NT2/D1 (cell line): ENCODE data around the gene RNF181.

Experiments used
- SUZ12 ChIP-seq: IDR thresholded peaks from 2 replicates; pipeline ENCODE4 v1.6.1; 2011; ENCODE audit not compliant: insufficient read length, insufficient read depth; ENCODE audit errors: extremely low read depth
- YY1 ChIP-seq: IDR thresholded peaks from 2 replicates; pipeline ENCODE4 v1.6.1; 2011; ENCODE audit not compliant: insufficient read length, insufficient read depth
- ZNF274 ChIP-seq: IDR thresholded peaks from 2 replicates; pipeline ENCODE4 v1.6.1; 2011; ENCODE audit warnings: mild to moderate bottlenecking, low read depth, low read length

- TF ChIP-seq ZNF274 (no peak), YY1 (no peak), SUZ12 (no peak)
Observed at GRCh38 chr2:85598594-85599340, 3.2 kb downstream of the RNF181 start.
